Activated effector memory CD4-positive, alpha-beta T cell treated with Interleukin-2 at 50 U/mL for 16 hours (primary cell): ENCODE measurements around the gene ASCC1.

Experiments
- DNase-seq: peaks from one replicate; pipeline ENCODE4 v3.0.0-alpha.2; 2020

ASCC1 gene

DNA sequence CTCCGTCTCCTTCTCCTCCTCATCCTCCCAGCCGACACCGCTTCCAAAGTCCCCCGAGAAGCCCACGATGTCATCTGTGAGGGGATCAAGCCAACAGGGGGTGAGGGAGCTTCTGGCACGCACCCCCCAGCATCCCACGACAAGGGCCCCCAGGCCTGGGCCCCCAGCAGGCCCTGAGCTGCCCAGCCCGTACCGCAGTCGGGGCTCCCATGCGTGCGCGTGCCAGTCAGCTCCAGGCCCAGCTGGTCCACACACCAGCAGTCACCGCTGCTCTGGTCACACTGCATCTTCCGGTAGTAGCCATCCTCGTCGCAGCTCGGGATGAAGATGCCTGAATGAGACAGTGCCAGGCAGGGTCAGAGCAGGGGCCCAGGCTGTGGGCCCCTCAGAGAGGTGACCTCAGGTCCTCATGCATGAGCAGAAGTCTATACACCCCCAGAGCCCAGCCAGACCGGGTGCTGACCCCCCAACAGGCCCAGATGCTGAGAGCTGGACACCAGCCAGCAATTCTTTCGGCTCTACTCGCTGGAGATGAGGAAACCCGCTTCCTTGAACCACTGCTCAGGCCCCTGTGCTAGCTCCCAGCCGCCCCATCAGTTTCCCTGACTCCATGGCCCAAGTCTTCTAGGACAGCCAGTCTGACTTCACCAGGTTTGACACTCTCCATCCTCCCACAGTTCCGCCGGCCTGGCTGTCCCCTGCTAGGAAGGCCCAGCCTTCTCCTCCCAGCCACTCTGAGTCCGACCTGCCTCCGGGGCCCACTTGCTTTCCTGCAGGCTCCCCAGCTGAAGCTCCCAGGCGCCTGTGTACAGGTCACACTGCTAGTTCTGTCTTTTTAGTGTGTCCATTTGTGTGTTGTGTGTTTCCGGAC lies 153.0 kb downstream of the ASCC1 start:
- DNase-seq: no peak

GRCh38 chr10:72062382-72062781 lies 153.7 kb downstream of the ASCC1 start:
- no peak for DNase-seq

DNA sequence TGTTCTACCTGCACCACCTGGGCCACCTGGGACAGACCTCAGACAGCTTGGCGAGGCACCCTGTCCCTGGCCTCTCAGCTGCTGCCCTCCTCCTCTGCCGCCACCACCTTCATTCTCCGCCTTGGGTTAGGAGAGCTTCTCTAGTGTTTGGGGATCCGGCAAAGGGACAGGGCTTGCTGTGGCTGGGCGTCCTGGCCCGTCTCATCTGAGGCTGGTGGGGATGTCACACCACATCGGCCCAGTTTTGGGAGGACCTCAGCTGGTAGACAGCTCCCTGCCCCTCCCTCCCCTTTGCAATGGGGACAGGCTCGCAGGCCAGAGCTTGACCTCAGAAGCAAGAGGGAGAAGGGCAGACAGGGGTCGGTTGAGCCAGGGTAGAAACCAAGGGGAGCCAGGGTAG lies 154.1 kb downstream of the ASCC1 start:
- no peak for DNase-seq

GRCh38 chr10:72061491-72061890 lies 154.6 kb downstream of the ASCC1 start:
- no peak for DNase-seq

GRCh38 chr10:72059843-72060822 lies 155.9 kb downstream of the ASCC1 start:
- no peak for DNase-seq

GRCh38 chr10:72058989-72059842 lies 156.9 kb downstream of the ASCC1 start:
- DNase-seq: no peak

DNA sequence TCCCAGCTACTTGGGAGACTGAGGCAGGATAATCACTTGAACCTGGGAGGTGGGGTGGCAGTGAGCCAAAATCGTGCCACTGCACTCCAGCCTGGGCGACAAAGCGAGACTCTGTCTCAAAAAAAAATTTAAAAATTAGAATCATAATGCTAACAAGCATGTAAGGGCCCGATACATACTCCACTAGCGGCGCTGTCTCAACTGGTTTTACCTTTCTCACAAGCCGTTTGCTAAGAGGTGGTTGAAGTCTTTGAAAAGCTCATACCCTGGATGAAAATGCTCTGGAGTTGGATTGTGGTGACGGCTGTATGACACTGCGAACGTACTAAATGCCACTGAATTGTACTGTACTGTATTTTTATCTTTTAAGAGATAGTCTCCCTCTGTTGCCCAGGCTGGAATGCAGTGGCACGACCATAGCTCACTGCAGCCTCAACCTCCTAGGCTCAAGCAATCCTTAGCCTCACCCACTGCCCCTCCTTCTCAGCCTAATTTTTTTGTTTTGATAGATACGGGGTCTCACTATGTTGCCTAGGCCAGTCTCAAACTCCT lies 157.7 kb downstream of the ASCC1 start:
- no peak for DNase-seq

GRCh38 chr10:72056932-72057751 lies 158.9 kb downstream of the ASCC1 start:
- no peak for DNase-seq

DNA sequence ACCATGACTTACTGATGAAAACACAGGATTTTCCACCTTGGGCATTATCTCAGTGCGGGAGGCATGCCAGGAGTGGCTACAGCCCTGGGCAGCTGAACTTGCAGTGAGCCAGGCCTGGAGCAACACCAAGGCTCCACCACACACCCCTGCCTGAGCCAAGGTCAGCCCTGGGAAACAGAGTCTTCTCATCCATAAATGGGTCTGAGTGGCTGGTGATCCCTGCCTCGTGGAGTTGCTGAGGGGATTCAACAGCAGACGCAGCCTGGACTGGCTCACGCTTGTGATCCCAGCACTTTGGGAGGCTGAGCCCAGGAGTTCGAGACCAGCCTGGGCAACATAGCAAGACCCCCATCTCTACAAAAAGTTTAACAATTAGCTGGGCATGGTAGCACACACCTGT lies 160.0 kb downstream of the ASCC1 start:
- no peak for DNase-seq

- DNase-seq: no peak
Measured at GRCh38 chr10:72053690-72054089, 162.4 kb downstream of the ASCC1 start.

GRCh38 chr10:72050873-72051272 lies 165.2 kb downstream of the ASCC1 start:
- no peak for DNase-seq

GRCh38 chr10:72049969-72050781 lies 165.9 kb downstream of the ASCC1 start:
- DNase-seq: no peak

DNA sequence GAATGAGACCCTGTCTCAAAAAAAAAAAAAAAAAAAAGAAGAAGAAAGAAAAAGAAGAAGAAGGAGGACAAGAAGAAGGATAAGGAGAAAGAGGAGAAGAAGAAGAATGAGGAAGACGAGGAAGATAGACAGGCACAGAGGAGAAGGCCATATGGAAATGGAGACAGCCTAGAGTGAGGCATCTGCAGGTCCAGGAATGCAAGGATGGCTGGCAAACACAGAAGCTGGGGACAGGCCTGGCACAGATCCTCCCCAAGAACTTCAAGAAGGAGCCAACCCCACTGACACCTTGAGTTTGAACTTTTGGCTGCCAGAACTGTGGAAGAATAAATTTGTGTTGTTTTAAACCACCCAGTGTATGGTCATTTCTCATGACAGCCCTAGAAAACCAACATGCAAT lies 166.6 kb downstream of the ASCC1 start:
- DNase-seq: no peak

DNA sequence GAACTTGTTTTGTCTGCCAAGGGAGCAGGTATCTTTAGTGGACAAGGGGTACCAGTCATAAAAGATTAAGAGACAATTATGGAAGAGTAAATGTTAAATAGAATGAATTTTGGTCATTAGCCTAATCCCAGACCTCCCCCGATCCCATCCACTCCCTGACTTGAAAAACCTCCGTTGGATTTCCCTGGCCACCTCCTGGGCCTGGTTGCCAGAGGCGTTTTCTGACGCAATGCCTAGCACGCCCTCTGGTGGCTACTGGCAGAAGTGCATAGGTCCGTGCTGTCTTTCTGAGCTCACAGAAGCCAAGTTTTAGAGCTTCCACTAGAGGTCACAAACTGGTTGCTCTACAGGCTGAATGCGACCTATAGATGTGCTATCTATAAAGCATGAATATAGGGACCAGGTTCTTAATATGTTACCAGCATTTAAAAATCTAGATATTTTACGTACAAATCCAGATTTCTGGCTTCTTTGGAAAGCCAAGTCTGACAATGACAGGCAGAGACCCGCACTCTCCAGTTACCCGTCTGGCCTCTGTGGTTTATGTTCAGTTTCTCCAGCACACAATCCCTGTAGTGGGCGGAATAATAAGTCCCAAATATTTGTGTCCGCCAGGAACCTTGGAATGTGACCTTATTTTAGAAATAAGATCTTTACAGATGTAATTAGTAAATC lies 167.5 kb downstream of the ASCC1 start:
- peak; percentile 80 for DNase-seq
